ENCODE measurements around the gene PIP4P1. TPM values are rescaled to one million over a fixed set of nuclear protein-coding genes. Genes with fewer than 3 reads are reported as not detected.

The PIP4P1 gene
- total and polyA plus RNA-seq, 2 of the 13 experiments (the other 11 are each of a cell fraction or from before 2014, with no cell fraction given), result 33.4 to 47.0 TPM

DNA sequence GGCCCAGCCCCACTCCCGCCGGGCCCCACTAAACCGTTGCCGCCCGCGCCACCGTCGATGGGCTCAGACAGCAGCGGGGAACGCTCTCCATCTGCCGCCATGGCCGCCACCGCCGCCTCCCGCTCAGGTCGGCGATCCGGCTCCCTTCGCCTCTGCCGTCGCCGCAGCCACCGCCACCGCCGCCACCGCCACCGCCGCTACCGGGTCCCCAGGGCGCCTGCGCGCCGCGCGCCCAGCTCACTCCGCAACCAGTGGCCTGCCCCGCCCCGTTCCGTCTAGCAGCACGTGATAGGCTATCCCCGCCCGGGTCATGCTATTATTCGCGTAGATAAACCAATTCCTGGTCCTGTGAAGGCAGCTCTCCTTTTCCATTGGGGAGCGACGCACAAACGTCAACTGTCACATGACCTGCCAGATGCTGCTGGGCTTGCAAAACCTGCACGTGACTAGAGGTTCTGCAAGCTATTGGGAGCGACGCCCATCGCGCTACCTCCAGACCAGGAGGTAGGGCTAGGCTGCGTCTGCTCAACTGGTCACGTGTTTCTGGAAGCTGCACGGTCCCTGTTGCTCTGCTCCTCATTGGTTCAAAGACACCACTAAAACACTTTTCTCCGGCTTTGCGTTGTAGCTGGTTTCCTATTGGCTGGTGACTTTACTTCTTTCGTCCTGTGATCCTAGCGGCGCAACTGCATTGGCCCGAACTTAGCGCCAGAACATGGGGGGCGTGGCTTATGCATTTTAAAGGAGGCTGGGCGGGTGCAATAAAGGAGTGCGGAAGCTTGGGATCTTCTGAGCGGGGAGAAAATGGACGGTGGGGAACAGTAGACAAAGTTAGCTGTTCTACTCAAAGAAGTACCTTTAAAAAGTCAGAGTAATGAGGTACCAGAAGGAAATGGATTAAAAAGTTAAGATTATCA, at the start of gene PIP4P1 (continued):
- peak; percentile 78 for TF ChIP-seq ZBTB33 (CRISPR knock-in tag; IDR thresholded peaks at IDR 0.05)
- TF ChIP-seq SPEN (CRISPR knock-in tag; IDR thresholded peaks at IDR 0.05; ENCODE audit: low read depth), result peak; percentile 97
- TF ChIP-seq NR3C1 (CRISPR knock-in tag; IDR thresholded peaks at IDR 0.05), result no peak
- TF ChIP-seq CREM (IDR thresholded peaks at IDR 0.05), result peak; percentile 94
- no peak for TF ChIP-seq CREM (CRISPR knock-in tag; IDR thresholded peaks at IDR 0.05)
- TF ChIP-seq ZNF317 (CRISPR knock-in tag; IDR thresholded peaks at IDR 0.05), result peak; percentile 77
- TF ChIP-seq ZNF709 (CRISPR knock-in tag; IDR thresholded peaks at IDR 0.05), result peak; percentile 70; the same call in 1 of the 2 replicates
- TF ChIP-seq, protein P1, sequence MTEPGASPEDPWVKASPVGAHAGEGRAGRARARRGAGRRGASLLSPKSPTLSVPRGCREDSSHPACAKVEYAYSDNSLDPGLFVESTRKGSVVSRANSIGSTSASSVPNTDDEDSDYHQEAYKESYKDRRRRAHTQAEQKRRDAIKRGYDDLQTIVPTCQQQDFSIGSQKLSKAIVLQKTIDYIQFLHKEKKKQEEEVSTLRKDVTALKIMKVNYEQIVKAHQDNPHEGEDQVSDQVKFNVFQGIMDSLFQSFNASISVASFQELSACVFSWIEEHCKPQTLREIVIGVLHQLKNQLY (CRISPR knock-in tag; IDR thresholded peaks at IDR 0.05), result peak; percentile 92
- TF ChIP-seq, protein P2, sequence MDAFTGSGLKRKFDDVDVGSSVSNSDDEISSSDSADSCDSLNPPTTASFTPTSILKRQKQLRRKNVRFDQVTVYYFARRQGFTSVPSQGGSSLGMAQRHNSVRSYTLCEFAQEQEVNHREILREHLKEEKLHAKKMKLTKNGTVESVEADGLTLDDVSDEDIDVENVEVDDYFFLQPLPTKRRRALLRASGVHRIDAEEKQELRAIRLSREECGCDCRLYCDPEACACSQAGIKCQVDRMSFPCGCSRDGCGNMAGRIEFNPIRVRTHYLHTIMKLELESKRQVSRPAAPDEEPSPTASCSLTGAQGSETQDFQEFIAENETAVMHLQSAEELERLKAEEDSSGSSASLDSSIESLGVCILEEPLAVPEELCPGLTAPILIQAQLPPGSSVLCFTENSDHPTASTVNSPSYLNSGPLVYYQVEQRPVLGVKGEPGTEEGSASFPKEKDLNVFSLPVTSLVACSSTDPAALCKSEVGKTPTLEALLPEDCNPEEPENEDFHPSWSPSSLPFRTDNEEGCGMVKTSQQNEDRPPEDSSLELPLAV (CRISPR knock-in tag; conservative IDR thresholded peaks at IDR 0.05; ENCODE audit: low read depth), result no peak; the same call in 1 of the 2 replicates
- TF ChIP-seq ZNF761 (CRISPR knock-in tag; conservative IDR thresholded peaks at IDR 0.05), result peak; percentile 71; the same call in 1 of the 2 replicates
- peak; percentile 89 for TF ChIP-seq ZNF776 (CRISPR knock-in tag; IDR thresholded peaks at IDR 0.05)
- TF ChIP-seq SOX6 (IDR thresholded peaks at IDR 0.05), result no peak
- peak; percentile 92 for TF ChIP-seq SOX6 (CRISPR knock-in tag; IDR thresholded peaks at IDR 0.05)
- TF ChIP-seq LCORL (IDR thresholded peaks at IDR 0.05), result 0 out of 2 replicates have a peak, but pooled peaks have one; percentile 55
- TF ChIP-seq LCORL (CRISPR knock-in tag; IDR thresholded peaks at IDR 0.05), result no peak; the same call in 1 of the 2 replicates
- no peak for TF ChIP-seq NR2F1 (CRISPR knock-in tag; IDR thresholded peaks at IDR 0.05)
- no peak for TF ChIP-seq NPAS2 (CRISPR knock-in tag; IDR thresholded peaks at IDR 0.05; ENCODE audit: borderline replicate concordance)
- TF ChIP-seq, protein P3, sequence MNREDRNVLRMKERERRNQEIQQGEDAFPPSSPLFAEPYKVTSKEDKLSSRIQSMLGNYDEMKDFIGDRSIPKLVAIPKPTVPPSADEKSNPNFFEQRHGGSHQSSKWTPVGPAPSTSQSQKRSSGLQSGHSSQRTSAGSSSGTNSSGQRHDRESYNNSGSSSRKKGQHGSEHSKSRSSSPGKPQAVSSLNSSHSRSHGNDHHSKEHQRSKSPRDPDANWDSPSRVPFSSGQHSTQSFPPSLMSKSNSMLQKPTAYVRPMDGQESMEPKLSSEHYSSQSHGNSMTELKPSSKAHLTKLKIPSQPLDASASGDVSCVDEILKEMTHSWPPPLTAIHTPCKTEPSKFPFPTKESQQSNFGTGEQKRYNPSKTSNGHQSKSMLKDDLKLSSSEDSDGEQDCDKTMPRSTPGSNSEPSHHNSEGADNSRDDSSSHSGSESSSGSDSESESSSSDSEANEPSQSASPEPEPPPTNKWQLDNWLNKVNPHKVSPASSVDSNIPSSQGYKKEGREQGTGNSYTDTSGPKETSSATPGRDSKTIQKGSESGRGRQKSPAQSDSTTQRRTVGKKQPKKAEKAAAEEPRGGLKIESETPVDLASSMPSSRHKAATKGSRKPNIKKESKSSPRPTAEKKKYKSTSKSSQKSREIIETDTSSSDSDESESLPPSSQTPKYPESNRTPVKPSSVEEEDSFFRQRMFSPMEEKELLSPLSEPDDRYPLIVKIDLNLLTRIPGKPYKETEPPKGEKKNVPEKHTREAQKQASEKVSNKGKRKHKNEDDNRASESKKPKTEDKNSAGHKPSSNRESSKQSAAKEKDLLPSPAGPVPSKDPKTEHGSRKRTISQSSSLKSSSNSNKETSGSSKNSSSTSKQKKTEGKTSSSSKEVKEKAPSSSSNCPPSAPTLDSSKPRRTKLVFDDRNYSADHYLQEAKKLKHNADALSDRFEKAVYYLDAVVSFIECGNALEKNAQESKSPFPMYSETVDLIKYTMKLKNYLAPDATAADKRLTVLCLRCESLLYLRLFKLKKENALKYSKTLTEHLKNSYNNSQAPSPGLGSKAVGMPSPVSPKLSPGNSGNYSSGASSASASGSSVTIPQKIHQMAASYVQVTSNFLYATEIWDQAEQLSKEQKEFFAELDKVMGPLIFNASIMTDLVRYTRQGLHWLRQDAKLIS (CRISPR knock-in tag; IDR thresholded peaks at IDR 0.05), result no peak
- 0 out of 2 replicates have a peak, but pooled peaks have one; percentile 59 for TF ChIP-seq GFI1 (CRISPR knock-in tag; IDR thresholded peaks at IDR 0.05; ENCODE audit: borderline replicate concordance)
- peak; percentile 85 to 91 for TF ChIP-seq MAFK (conservative IDR thresholded peaks at IDR 0.05 in 1 of 2, IDR thresholded peaks at IDR 0.05 in 1 of 2; ENCODE audit: low read length in 2 of 2)
